ENCODE results near the gene EHMT1.

EHMT1 gene

GRCh38 chr9:137778336-137778735, 159.5 kb downstream of the EHMT1 start:
- no peak for TF ChIP-seq ZBTB7A (IDR thresholded peaks at IDR 0.05; ENCODE audit: low read depth)
- no peak for TF ChIP-seq TEAD4 (IDR thresholded peaks at IDR 0.05)
- no peak for TF ChIP-seq NFIC (IDR thresholded peaks at IDR 0.05)
- no peak for TF ChIP-seq YY1 (IDR thresholded peaks at IDR 0.05; ENCODE audit: low read depth)
- no peak for TF ChIP-seq TAF1 (IDR thresholded peaks at IDR 0.05; ENCODE audit: low read depth)
- no peak for TF ChIP-seq CREB1 (IDR thresholded peaks at IDR 0.05; ENCODE audit: low read depth)
- TF ChIP-seq, protein P1, sequence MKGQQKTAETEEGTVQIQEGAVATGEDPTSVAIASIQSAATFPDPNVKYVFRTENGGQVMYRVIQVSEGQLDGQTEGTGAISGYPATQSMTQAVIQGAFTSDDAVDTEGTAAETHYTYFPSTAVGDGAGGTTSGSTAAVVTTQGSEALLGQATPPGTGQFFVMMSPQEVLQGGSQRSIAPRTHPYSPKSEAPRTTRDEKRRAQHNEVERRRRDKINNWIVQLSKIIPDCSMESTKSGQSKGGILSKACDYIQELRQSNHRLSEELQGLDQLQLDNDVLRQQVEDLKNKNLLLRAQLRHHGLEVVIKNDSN (IDR thresholded peaks at IDR 0.05), result no peak
- no peak for TF ChIP-seq REST (IDR thresholded peaks at IDR 0.05; ENCODE audit: low read depth)
- TF ChIP-seq, protein P2, sequence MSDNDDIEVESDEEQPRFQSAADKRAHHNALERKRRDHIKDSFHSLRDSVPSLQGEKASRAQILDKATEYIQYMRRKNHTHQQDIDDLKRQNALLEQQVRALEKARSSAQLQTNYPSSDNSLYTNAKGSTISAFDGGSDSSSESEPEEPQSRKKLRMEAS (IDR thresholded peaks at IDR 0.05), result no peak
- no peak for TF ChIP-seq EGR1 (IDR thresholded peaks at IDR 0.05)
- TF ChIP-seq RAD21 (IDR thresholded peaks at IDR 0.05; ENCODE audit: low read depth), result no peak
- no peak for TF ChIP-seq TCF12 (IDR thresholded peaks at IDR 0.05; ENCODE audit: low read depth)
- TF ChIP-seq FOXM1 (IDR thresholded peaks at IDR 0.05; ENCODE audit: borderline replicate concordance, low read depth), result no peak
- TF ChIP-seq EP300 (IDR thresholded peaks at IDR 0.05; ENCODE audit: borderline replicate concordance), result no peak
- TF ChIP-seq CEBPB (IDR thresholded peaks at IDR 0.05), result no peak

GRCh38 chr9:137778914-137779313, 160.1 kb downstream of the EHMT1 start:
- TF ChIP-seq TAF1 (IDR thresholded peaks at IDR 0.05; ENCODE audit: low read depth) (no peak), CREB1 (IDR thresholded peaks at IDR 0.05; ENCODE audit: low read depth) (no peak), RAD21 (IDR thresholded peaks at IDR 0.05; ENCODE audit: low read depth) (no peak), TEAD4 (IDR thresholded peaks at IDR 0.05) (no peak), NFIC (IDR thresholded peaks at IDR 0.05) (no peak), REST (IDR thresholded peaks at IDR 0.05; ENCODE audit: low read depth) (no peak), ZBTB7A (IDR thresholded peaks at IDR 0.05; ENCODE audit: low read depth) (no peak), EP300 (IDR thresholded peaks at IDR 0.05; ENCODE audit: borderline replicate concordance) (no peak), TCF12 (IDR thresholded peaks at IDR 0.05; ENCODE audit: low read depth) (no peak), CEBPB (IDR thresholded peaks at IDR 0.05) (no peak)
- TF ChIP-seq, protein P1 (IDR thresholded peaks at IDR 0.05), result no peak
- TF ChIP-seq, protein P2 (IDR thresholded peaks at IDR 0.05), result no peak

GRCh38 chr9:137781906-137782585, 163.2 kb downstream of the EHMT1 start:
- no peak for TF ChIP-seq REST (IDR thresholded peaks at IDR 0.05; ENCODE audit: low read depth)
- TF ChIP-seq FOXM1 (IDR thresholded peaks at IDR 0.05; ENCODE audit: borderline replicate concordance, low read depth), result no peak
- no peak for TF ChIP-seq EP300 (IDR thresholded peaks at IDR 0.05; ENCODE audit: borderline replicate concordance)
- TF ChIP-seq, protein P2 (IDR thresholded peaks at IDR 0.05), result no peak
- no peak for TF ChIP-seq TAF1 (IDR thresholded peaks at IDR 0.05; ENCODE audit: low read depth)
- no peak for TF ChIP-seq NFIC (IDR thresholded peaks at IDR 0.05)
- no peak for TF ChIP-seq EGR1 (IDR thresholded peaks at IDR 0.05)
- no peak for TF ChIP-seq TEAD4 (IDR thresholded peaks at IDR 0.05)
- TF ChIP-seq RAD21 (IDR thresholded peaks at IDR 0.05; ENCODE audit: low read depth), result no peak
- TF ChIP-seq CEBPB (IDR thresholded peaks at IDR 0.05), result no peak
- TF ChIP-seq ZBTB7A (IDR thresholded peaks at IDR 0.05; ENCODE audit: low read depth), result no peak
- no peak for TF ChIP-seq TCF12 (IDR thresholded peaks at IDR 0.05; ENCODE audit: low read depth)
- TF ChIP-seq CREB1 (IDR thresholded peaks at IDR 0.05; ENCODE audit: low read depth), result no peak
- TF ChIP-seq, protein P1 (IDR thresholded peaks at IDR 0.05), result no peak
- TF ChIP-seq YY1 (IDR thresholded peaks at IDR 0.05; ENCODE audit: low read depth), result no peak
